Left cardiac atrium (tissue), 4 donors: ENCODE measurements around the gene OR51Q1. TPM values are rescaled to one million over a fixed set of nuclear protein-coding genes. Genes with fewer than 3 reads are reported as not detected.

Experiments
- ATAC-seq, 2 donors: fragments of 200-7000 bp; cut with Tn5 transposase; one replicate each; pipeline ENCODE4 v1.9.1; 2020; ENCODE audit warnings: mild to moderate bottlenecking in 2 of 2, moderate library complexity in 2 of 2
- DNase-seq: peaks from one replicate; pipeline ENCODE4 v3.0.0-alpha.2; 2020
- intact Hi-C, 2 donors: fragments of 100-400 bp; cut with DNase I; formaldehyde crosslinking; loops; one replicate each; pipeline versions ENCODE4 v1.14.1 to v1.15.1; 2022 to 2023
- long read RNA-seq: library from polyadenylated mRNA; unstranded; transcript quantifications from one replicate; pipeline ENCODE4 v2.0.0, GENCODE V29; 2021
- total RNA-seq, 2 donors: library from RNA; stranded (reverse); fragmentation: NEBNext Ultra II Directional; extraction: Animal tissue kit (Norgen Biotek cat#: 25700); gene quantifications; one replicate each; pipeline ENCODE4 v1.2.1, GENCODE V29; 2021
- donor health status: DM: no; HTN: yes; CAD: no.
- donor health status: DM: no; HTN: yes; CAD: no; lungs with severe emphysema.
- donor health status: DM: yes; HTN: yes; CAD: no.
- donor health status: Dilated cardiomyopathy.

The OR51Q1 gene, protein sequence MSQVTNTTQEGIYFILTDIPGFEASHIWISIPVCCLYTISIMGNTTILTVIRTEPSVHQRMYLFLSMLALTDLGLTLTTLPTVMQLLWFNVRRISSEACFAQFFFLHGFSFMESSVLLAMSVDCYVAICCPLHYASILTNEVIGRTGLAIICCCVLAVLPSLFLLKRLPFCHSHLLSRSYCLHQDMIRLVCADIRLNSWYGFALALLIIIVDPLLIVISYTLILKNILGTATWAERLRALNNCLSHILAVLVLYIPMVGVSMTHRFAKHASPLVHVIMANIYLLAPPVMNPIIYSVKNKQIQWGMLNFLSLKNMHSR
- total RNA-seq: not detected
- long read RNA-seq: 0 reads

DNA sequence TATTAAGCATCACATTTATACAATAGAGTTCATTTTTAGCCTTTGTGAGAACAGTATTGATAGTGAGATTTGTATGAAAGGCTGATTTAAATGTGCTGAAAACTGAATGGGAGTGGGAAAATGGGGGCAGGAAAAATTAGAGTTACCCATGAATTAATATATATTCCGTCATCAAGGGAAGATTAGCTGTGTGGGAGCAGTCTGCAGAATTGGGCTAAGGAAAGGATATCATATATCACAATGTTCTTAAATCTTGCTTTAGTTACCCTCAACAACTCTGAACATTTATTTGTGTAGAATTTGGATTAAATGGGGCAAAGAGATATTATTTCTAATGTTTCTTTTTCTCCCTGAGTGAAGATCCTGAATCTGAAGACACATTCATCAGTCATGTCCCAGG lies at the start of gene OR51Q1:
TSS of gene OR51Q1 (plus strand) at position 301 of the 400 bp plus-strand sequence. CDS start at position 391, 90 bp downstream.
- ATAC-seq: no peak
- intact Hi-C loops: no loop called here
- DNase-seq: no peak

GRCh38 chr11:5380740-5381342 lies 41.1 kb upstream of the OR51Q1 start:
- peak; percentile 44 for DNase-seq
- ATAC-seq: peak; percentile 76 to 84
- intact Hi-C loops: loop anchor here (2.0 to 10.0 kb wide), 3 partner anchors 176 to 259 kb away; no protein-coding TSS in a partner anchor

- DNase-seq (no peak), ATAC-seq (no peak)
- intact Hi-C loops: loop anchor here (5.0 to 10.0 kb wide), 2 partner anchors 259 to 261 kb away; no protein-coding TSS in a partner anchor
Measured at GRCh38 chr11:5383576-5383975, 38.3 kb upstream of the OR51Q1 start, which contains the start of gene OR51M1. OR51M1 (plus strand) TSS chr11:5383812; CDS start chr11:5389399, 5,587 bp downstream.

- intact Hi-C loops: loop anchor here (5.0 to 10.0 kb wide), 2 partner anchors 260 to 262 kb away; no protein-coding TSS in a partner anchor
- DNase-seq: no peak
- no peak for ATAC-seq
Measured at GRCh38 chr11:5384335-5384734, 37.6 kb upstream of the OR51Q1 start.

DNA sequence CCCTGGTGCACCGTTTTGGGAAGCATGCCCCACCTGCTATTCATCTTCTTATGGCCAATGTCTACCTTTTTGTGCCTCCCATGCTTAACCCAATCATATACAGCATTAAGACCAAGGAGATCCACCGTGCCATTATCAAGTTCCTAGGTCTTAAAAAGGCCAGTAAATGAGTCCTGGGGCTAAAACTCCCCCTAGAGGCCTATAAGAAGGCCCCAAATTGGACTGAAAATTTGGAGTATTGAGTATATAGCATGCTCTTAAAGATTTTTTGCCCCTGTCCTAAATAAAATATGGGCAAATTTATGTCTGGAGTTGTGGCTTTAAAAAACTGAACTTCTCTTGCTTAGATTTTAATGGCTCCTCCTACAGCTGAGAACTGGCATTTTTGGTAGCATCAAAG lies 31.7 kb upstream of the OR51Q1 start:
- ATAC-seq (no peak), DNase-seq (no peak)
- intact Hi-C loops: no loop called here

DNA sequence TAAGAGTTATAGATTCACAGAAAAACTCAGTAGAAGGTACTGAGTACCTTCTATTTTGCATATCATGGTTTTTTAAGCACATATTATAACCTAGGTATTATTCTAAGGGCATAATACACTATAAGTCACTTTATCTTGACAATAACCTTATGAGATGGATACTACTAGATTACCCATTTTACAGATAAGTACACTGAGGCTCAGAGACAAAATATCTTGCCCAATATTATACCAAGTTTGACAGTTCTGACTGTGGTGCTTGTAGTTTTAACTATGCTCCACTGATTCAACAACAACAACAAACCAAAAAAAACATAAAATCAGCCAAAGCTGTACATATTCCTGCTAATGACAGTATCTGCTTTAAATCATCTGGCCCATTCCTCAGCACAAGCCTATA lies 27.8 kb upstream of the OR51Q1 start:
- DNase-seq (no peak), ATAC-seq (no peak)
- intact Hi-C loops: no loop called here

- no peak for ATAC-seq
- intact Hi-C loops: no loop called here
- DNase-seq: no peak
Measured at GRCh38 chr11:5398936-5399335, 23.0 kb upstream of the OR51Q1 start.

GRCh38 chr11:5405173-5405572 lies 16.7 kb upstream of the OR51Q1 start:
- no peak for DNase-seq
- intact Hi-C loops: no loop called here
- no peak for ATAC-seq

- intact Hi-C loops: no loop called here
- no peak for DNase-seq
- no peak for ATAC-seq
Measured at GRCh38 chr11:5420993-5421392, 918 bp upstream of the OR51Q1 start.

GRCh38 chr11:5423131-5423530 lies 1.2 kb downstream of the OR51Q1 start:
- DNase-seq: no peak
- intact Hi-C loops: no loop called here
- ATAC-seq: no peak

- ATAC-seq (no peak), DNase-seq (no peak)
- intact Hi-C loops: no loop called here
Measured at GRCh38 chr11:5441414-5441813, 19.5 kb downstream of the OR51Q1 start, which contains the start of gene OR51I1. OR51I1 (minus strand) TSS chr11:5441514; CDS start chr11:5441514, 0 bp downstream.

GRCh38 chr11:5443835-5444393 lies 22.0 kb downstream of the OR51Q1 start:
- intact Hi-C loops: no loop called here
- no peak for DNase-seq
- no peak for ATAC-seq

- intact Hi-C loops: no loop called here
- no peak for ATAC-seq
- no peak for DNase-seq
Measured at GRCh38 chr11:5449023-5449422, 27.1 kb downstream of the OR51Q1 start, which contains the start of gene OR51I2. OR51I2 (plus strand) TSS chr11:5449323; CDS start chr11:5453489, 4,166 bp downstream.

GRCh38 chr11:5449432-5449831 lies 27.5 kb downstream of the OR51Q1 start:
- ATAC-seq (no peak), DNase-seq (no peak)
- intact Hi-C loops: no loop called here

GRCh38 chr11:5460983-5461621 lies 39.2 kb downstream of the OR51Q1 start:
- intact Hi-C loops: no loop called here
- no peak for ATAC-seq
- no peak for DNase-seq

DNA sequence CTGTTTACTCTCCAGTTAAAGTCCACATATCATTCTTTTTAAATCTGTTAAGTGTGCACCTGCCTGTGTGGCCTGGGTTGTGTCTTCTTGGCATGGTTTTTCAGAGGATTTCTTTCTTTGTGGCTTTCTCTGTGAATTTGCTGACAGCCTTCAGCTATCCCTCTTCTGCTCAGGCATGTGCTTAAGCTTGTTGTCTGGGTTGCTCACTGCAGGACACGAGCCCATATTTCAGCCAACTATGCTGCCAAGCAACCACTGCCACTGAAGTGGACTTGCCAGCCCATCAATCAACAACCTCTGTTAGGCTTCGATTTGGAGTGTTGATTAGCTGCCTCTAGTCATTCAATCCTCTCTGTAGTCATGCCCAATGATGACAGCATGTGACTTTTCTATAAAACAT lies 45.6 kb downstream of the OR51Q1 start:
- intact Hi-C loops: no loop called here
- no peak for ATAC-seq
- DNase-seq: no peak
